Activated CD4-positive, alpha-beta memory T cell treated with anti-CD3 and anti-CD28 coated beads, Interleukin-2, amount 10 ng/mL, durations not matched to agents 7 days and 5 days (primary cell): ENCODE measurements around the gene AVPR1B. TPM values are rescaled to one million over a fixed set of nuclear protein-coding genes. Genes with fewer than 3 reads are reported as not detected.
"Not testable (repeated sequence)": the region's sequence is repeated elsewhere in the genome, so short reads cannot be mapped to it uniquely, and the experiment has no call there.

Experiments used
- CTCF ChIA-PET: fragments of 350-600 bp; sonication (Branson Sonifier 250); formaldehyde crosslinking; loops from one replicate; lab custom pipeline; 2021; ENCODE audit warnings: antibody characterized with exemption, inconsistent platforms; lab: Charles Lee
- POLR2A ChIA-PET: fragments of 350-600 bp; sonication (Branson Sonifier 250); formaldehyde crosslinking; loops from one replicate; lab custom pipeline; 2021; ENCODE audit warnings: antibody characterized with exemption; lab: Charles Lee
- DNase-seq: peaks from one replicate; pipeline ENCODE4 v3.0.0-alpha.2; 2020
- H3K27ac Mint-ChIP-seq: one replicate; pipeline ENCODE4 v1.8.0; 2021; ENCODE audit warnings: mild to moderate bottlenecking, mixed read lengths
- H3K27me3 Mint-ChIP-seq: one replicate; pipeline ENCODE4 v1.8.0; 2021; ENCODE audit warnings: mixed read lengths
- H3K36me3 Mint-ChIP-seq: one replicate; pipeline ENCODE4 v1.8.0; 2021; ENCODE audit warnings: low read depth, mixed read lengths
- H3K4me1 Mint-ChIP-seq: one replicate; pipeline ENCODE4 v1.8.0; 2021; ENCODE audit warnings: mixed read lengths
- H3K4me3 Mint-ChIP-seq: one replicate; pipeline ENCODE4 v1.8.0; 2021; ENCODE audit warnings: mild to moderate bottlenecking, mixed read lengths
- H3K9me3 Mint-ChIP-seq: one replicate; pipeline ENCODE4 v1.8.0; 2021; ENCODE audit warnings: mixed read lengths
- total RNA-seq, 2 experiments: library from RNA; stranded (reverse); gene quantifications; one replicate each; pipeline ENCODE4 v1.2.3, GENCODE V29; 2021

The AVPR1B gene
- total RNA-seq, 2 experiments from 2014 or later = not detected

DNA sequence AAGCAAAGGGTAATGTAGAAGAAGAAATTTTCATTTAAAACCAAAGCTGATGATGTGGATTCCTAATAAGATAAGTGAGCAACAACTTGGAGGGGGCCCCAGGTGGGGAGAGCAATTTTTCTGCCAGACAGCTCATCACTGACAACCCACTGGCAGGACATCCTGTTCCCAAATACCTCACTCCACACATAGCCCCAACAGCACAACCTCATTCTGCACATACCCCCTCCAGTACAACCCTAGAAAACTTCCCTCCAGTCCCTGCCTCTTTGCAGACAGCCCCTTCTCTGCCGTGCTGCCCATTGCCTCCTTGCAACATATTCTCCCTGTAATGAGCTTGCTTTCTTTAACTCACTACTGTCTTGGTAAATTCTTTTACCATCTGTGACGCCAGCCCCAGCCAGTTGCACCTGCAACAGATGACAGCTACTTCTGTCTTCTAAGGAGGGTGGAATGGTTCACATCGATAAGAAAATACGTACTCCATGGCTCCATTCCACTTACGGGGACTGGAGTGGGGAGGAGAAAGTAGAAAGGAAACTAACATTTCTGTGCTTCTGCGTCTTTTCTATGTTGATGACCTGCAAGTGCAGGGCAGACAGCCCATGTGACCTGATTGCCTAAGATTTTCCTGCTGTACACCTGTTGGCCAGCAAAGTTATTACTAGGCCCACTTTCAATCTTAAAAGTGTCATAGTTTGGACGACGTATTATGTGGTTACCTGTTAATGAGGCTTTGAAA, 49.5 kb downstream of the AVPR1B start:
- H3K27ac Mint-ChIP-seq = no peak overlapping the region
- ChIA-PET POLR2A (no interaction called here), CTCF (no interaction called here)
- peaks cover 35% of the 10 kb centered on the region for H3K27me3 Mint-ChIP-seq
- DNase-seq = no peak
- H3K36me3 Mint-ChIP-seq = no peaks in the 10 kb centered on the region
- peaks cover 4% of the 10 kb centered on the region for H3K9me3 Mint-ChIP-seq
- no peak overlapping the region for H3K4me3 Mint-ChIP-seq
- H3K4me1 Mint-ChIP-seq = peaks cover 8% of the 10 kb centered on the region

DNA sequence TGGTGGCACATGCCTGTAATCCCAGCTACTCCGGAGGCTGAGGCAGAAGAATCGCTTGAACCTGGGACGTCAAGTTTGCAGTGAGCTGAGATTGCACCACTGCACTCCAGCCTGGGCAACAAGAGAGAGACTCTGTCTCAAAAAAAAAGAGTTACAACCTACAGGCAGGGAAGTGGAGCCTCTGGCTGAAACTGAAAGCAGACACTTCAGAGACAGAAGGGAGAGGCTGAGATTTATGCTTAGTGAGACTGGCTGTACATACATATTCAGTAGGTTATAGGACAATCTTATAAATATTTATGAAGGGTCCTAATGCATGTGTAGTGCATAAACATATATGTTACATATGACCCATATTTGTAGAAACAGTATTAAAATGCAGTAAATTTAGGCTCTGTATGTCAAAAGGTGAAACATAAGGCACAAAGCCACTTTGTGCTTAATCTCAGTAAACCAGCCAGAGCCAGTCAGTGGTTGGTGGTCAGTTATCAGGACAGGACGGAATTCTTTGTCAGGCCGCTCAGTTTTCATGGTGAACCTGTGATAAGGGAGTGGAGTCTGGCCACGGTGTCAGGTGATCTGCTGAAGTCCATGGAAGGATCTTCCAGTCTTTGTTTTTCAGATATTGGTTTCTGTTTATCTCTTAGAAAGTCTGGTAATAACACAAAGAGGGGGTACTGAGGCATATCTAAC, 50.6 kb downstream of the AVPR1B start:
- no peak for DNase-seq
- Mint-ChIP-seq H3K9me3 (peaks cover 4% of the 10 kb centered on the region), H3K4me1 (peaks cover 8% of the 10 kb centered on the region), H3K36me3 (no peaks in the 10 kb centered on the region), H3K27ac (no peak overlapping the region), H3K4me3 (no peak overlapping the region), H3K27me3 (peaks cover 35% of the 10 kb centered on the region)
- ChIA-PET POLR2A (no interaction called here), CTCF (interaction anchor here (1.1 kb wide), 1 partner anchor 36 kb away, joined by 3 read pairs; no protein-coding TSS in a partner anchor)

DNA sequence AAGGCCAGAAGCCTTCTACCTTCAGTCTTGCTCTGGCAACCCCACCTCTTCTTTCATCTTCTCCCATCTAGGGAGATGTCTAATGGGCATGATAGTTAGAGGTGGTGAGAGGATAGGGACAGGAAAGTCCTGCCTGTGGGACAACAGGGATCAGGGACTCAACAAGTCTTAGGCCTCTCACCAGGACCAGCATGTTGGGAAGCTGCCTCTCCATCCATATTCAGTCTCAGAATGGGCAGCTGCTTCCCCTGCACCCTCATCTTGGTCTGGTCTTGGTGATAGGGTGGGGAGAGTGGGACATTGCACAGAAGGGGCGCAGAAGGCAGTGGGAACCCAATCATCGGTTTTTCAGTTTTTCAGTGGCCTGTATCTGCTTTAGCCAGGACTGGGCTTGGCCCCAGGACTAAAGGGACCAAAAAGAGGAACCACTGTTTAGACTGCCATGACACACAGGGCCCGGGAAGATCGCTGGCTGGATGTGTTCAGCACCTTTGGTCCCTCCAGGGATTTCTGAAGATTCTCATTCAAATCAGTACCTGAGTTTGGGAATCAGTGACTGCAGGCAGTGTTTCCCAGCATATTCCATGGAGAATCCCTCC, 51.5 kb downstream of the AVPR1B start:
- H3K27ac Mint-ChIP-seq = no peak overlapping the region
- no peak for DNase-seq
- CTCF ChIA-PET = no interaction called here
- H3K4me3 Mint-ChIP-seq = no peak overlapping the region
- peaks cover 34% of the 10 kb centered on the region for H3K27me3 Mint-ChIP-seq
- H3K4me1 Mint-ChIP-seq = peaks cover 8% of the 10 kb centered on the region
- H3K9me3 Mint-ChIP-seq = peaks cover 4% of the 10 kb centered on the region
- H3K36me3 Mint-ChIP-seq = no peaks in the 10 kb centered on the region
- POLR2A ChIA-PET = no interaction called here

DNA sequence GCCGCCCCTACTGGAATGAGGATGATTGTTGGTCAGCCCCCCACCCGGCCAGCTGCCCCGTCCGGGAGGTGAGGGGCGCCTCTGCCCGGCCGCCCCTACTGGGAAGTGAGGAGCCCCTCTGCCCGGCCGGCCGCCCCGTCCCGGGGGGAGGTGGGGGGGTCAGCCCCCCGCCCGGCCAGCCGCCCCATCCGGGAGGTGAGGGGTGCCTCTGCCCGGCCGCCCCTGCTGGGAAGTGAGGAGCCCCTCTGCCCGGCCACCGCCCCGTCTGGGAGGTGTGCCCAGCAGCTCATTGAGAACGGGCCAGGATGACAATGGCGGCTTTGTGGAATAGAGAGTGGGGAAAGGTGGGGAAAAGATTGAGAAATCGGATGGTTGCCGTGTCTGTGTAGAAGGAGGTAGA, 52.7 kb downstream of the AVPR1B start:
- H3K27me3 Mint-ChIP-seq = peaks cover 35% of the 10 kb centered on the region
- H3K4me3 Mint-ChIP-seq, CTCF ChIA-PET, H3K9me3 Mint-ChIP-seq, H3K4me1 Mint-ChIP-seq, DNase-seq, H3K36me3 Mint-ChIP-seq, H3K27ac Mint-ChIP-seq, POLR2A ChIA-PET: not testable (repeated sequence)

DNA sequence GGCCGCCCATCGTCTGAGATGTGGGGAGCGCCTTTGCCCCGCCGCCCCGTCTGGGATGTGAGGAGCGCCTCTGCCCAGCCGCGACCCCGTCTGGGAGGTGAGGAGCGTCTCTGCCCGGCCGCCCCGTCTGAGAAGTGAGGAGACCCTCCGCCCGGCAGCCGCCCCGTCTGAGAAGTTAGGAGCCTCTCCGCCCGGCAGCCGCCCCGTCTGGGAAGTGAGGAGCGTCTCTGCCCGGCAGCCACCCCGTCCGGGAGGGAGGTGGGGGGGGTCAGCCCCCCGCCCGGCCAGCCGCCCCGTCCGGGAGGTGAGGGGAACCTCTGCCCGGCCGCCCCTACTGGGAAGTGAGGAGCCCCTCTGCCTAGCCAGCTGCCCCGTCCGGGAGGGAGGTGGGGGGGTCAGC, 53.2 kb downstream of the AVPR1B start:
- H3K27me3 Mint-ChIP-seq = peaks cover 30% of the 10 kb centered on the region

DNA sequence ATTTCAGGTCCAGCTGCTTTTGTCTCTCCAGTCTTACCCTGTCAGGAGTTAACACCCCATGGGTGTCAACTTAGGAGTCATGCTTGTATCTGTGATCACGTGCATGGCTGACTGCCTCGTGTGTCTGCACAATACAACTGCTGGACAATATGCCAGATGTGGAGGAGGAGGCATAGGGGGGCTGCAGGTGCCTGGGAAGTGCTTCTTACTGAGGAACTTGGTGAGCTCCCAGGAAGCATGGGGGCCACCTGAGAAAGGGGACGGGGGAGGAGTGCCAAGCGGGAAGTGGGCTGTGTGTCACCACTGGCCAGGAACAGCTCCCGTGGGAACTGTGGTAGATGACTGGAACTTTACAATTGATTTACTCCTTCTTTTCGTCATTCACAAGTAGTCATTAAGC, 54.7 kb downstream of the AVPR1B start:
- peaks cover 5% of the 10 kb centered on the region for H3K4me1 Mint-ChIP-seq
- ChIA-PET CTCF (no interaction called here), POLR2A (no interaction called here)
- H3K27me3 Mint-ChIP-seq = peaks cover 20% of the 10 kb centered on the region
- H3K4me3 Mint-ChIP-seq = no peak overlapping the region
- H3K36me3 Mint-ChIP-seq = no peaks in the 10 kb centered on the region
- peaks cover 4% of the 10 kb centered on the region for H3K9me3 Mint-ChIP-seq
- H3K27ac Mint-ChIP-seq = no peak overlapping the region
- DNase-seq = no peak

More for the DNA sequence above, 53.2 kb downstream of the AVPR1B start:
- H3K9me3 Mint-ChIP-seq, H3K4me3 Mint-ChIP-seq, DNase-seq, POLR2A ChIA-PET, H3K27ac Mint-ChIP-seq, CTCF ChIA-PET, H3K36me3 Mint-ChIP-seq, H3K4me1 Mint-ChIP-seq: not testable (repeated sequence)

DNA sequence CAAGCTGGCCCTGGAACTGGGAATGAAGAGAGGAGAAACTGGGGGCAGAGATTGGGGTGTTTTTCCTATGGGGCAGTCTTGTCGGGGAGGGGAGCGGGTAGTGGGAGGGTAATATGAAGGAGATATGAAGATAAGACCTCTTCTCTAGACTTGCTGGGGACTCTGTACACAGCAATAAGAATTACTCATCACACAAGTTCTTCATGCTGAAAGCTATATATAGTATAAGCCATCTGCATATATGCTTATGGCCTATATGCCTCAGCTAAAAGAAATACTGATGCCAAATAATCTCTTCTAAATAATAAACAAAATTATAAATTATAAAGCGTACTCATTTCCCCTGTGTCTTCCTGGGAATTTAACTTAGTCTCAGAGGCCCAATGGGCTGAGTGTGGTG, 56.3 kb downstream of the AVPR1B start:
- no peaks in the 10 kb centered on the region for H3K4me1 Mint-ChIP-seq
- no peak overlapping the region for H3K4me3 Mint-ChIP-seq
- ChIA-PET CTCF (no interaction called here), POLR2A (no interaction called here)
- H3K9me3 Mint-ChIP-seq = peaks cover 4% of the 10 kb centered on the region
- peaks cover 13% of the 10 kb centered on the region for H3K27me3 Mint-ChIP-seq
- H3K27ac Mint-ChIP-seq = no peak overlapping the region
- DNase-seq = no peak
- no peaks in the 10 kb centered on the region for H3K36me3 Mint-ChIP-seq

Other genes starting within 250 kb of the AVPR1B start
- gene SLC26A9, start 173.9 kb downstream of the AVPR1B start, total RNA-seq = not detected
- gene RAB7B, start 114.0 kb downstream of the AVPR1B start, total RNA-seq = not detected
- gene CTSE, start 93.5 kb downstream of the AVPR1B start, total RNA-seq = not detected
- not detected for gene RHEX, start 64.2 kb downstream of the AVPR1B start, total RNA-seq
- gene FAM72A, start 85.5 kb upstream of the AVPR1B start, total RNA-seq = 10 to 100 TPM; 31.6 to 34.1 TPM
- 100 to 1,000 TPM in 1 of 2 experiments, 10 to 100 TPM in 1; 96.1 to 108 TPM for gene SRGAP2, start 86.2 kb upstream of the AVPR1B start, total RNA-seq